HCT116 (cell line): ENCODE data around the gene DCDC2. TPM values are rescaled to one million over a fixed set of nuclear protein-coding genes. Genes with fewer than 3 reads are reported as not detected.

Source experiments
- ATAC-seq: fragments of 200-7000 bp; cut with Tn5 transposase; 2 replicates; pipeline ENCODE4 v1.9.1; 2020; ENCODE audit warnings: mild to moderate bottlenecking, moderate library complexity
- BruUV-seq: library from RNA; stranded (reverse); fragments of 400-500 nt; replicated peaks from 2 replicates; lab custom pipeline; 2021; lab: Mats Ljungman, UMichigan
- CTCF ChIA-PET: fragments of 300-600 bp; sonication (Branson Sonifier 250); formaldehyde crosslinking; loops from one replicate; lab custom pipeline; 2021; ENCODE audit warnings: antibody characterized with exemption; lab: Charles Lee
- POLR2A ChIA-PET: fragments of 300-600, 350-600 bp; sonication (Branson Sonifier 250); formaldehyde crosslinking; loops from one replicate; lab custom pipeline; 2021; ENCODE audit warnings: antibody characterized with exemption; lab: Charles Lee
- RAD21 ChIA-PET, 2 experiments: fragments of 300-600 bp; sonication (Branson Sonifier 250); formaldehyde crosslinking; loops; one replicate each; lab custom pipeline; 2023; ENCODE audit warnings: low total read pairs in 2 of 2; ENCODE audit not compliant: uncharacterized antibody in 2 of 2, unreplicated experiment in 2 of 2, low non-redundant PET in 1 of 2; lab: Charles Lee
- DNase-seq: peaks from one replicate; pipeline ENCODE4 v3.0.0-alpha.2; 2010; ENCODE audit warnings: low read depth, low spot score
- H2AFZ ChIP-seq: fragments of 200-600 bp; shearing (Covaris generic), sonication (generic); 2 replicates; pipeline ENCODE4 v1.6.1; 2017; ENCODE audit warnings: low read depth, mixed run types, mixed read lengths, antibody characterized with exemption, low read length; ENCODE audit not compliant: poor library complexity, severe bottlenecking
- H3K27ac ChIP-seq: 2 replicates; pipeline ENCODE4 v1.5.1; 2012; ENCODE audit warnings: low read depth, low read length
- H3K27me3 ChIP-seq: fragments of 200-600 bp; sonication (generic); 2 replicates; pipeline ENCODE4 v1.6.1; 2016; ENCODE audit warnings: mixed run types, low read length, mixed read lengths; ENCODE audit not compliant: insufficient read depth
- H3K36me3 ChIP-seq, 2 experiments: fragments of 200-500 bp in 1 of 2; fragments of 200-600 bp in 1 of 2; sonication (Bioruptor generic) in 1 of 2; sonication (generic) in 1 of 2; 2 replicates each; pipeline versions ENCODE4 v1.5.1 to v1.6.1; 2014 to 2016; ENCODE audit warnings: low read length in 2 of 2, inconsistent platforms in 1 of 2, mixed read lengths in 1 of 2, mixed run types in 1 of 2; ENCODE audit not compliant: insufficient read depth in 2 of 2, control insufficient read depth in 1 of 2
- H3K4me1 ChIP-seq, 2 experiments: fragments of 200-600 bp in 1 of 2; sonication (generic) in 1 of 2; 2 replicates each; pipeline versions ENCODE4 v1.5.1 to v1.6.1; 2012 to 2017; ENCODE audit warnings: low read length in 2 of 2, inconsistent platforms in 1 of 2, mild to moderate bottlenecking in 1 of 2, mixed read lengths in 1 of 2, mixed run types in 1 of 2, moderate library complexity in 1 of 2; ENCODE audit not compliant: insufficient read depth in 2 of 2, control insufficient read depth in 1 of 2
- H3K4me2 ChIP-seq: fragments of 200-600 bp; sonication (generic); 2 replicates; pipeline ENCODE4 v1.6.1; 2017; ENCODE audit warnings: mixed run types, low read length, mixed read lengths
- H3K4me3 ChIP-seq, 2 experiments: fragments of 200-600 bp in 1 of 2; sonication (generic) in 1 of 2; replicated peaks in 1 of 2; 2 replicates each; pipeline ENCODE4 v1.5.1; 2011 to 2016; ENCODE audit warnings: low read length in 2 of 2, control low read depth in 1 of 2, low read depth in 1 of 2, mild to moderate bottlenecking in 1 of 2, mixed read lengths in 1 of 2, mixed run types in 1 of 2
- H3K79me2 ChIP-seq: fragments of 200-600 bp; sonication (generic); 2 replicates; pipeline ENCODE4 v1.6.1; 2017; ENCODE audit warnings: mild to moderate bottlenecking, mixed run types, low read length, moderate library complexity, mixed read lengths; ENCODE audit not compliant: insufficient read depth
- H3K9ac ChIP-seq: fragments of 200-600 bp; sonication (generic); 2 replicates; pipeline ENCODE4 v1.6.1; 2016; ENCODE audit warnings: low read length, mixed read lengths
- H3K9me2 ChIP-seq: fragments of 200-600 bp; sonication (generic), shearing (Covaris generic); 2 replicates; pipeline ENCODE4 v1.6.1; 2017; ENCODE audit warnings: mixed run types, mild to moderate bottlenecking, moderate library complexity; ENCODE audit not compliant: insufficient read depth
- H3K9me3 ChIP-seq, 2 experiments: fragments of 200-500 bp in 1 of 2; fragments of 200-600 bp in 1 of 2; sonication (Bioruptor generic) in 1 of 2; sonication (generic) in 1 of 2; 2 replicates each; pipeline ENCODE4 v1.6.1; 2014 to 2017; ENCODE audit warnings: low read length in 2 of 2, mixed read lengths in 2 of 2, inconsistent platforms in 1 of 2, low read depth in 1 of 2, mild to moderate bottlenecking in 1 of 2, mixed run types in 1 of 2, moderate library complexity in 1 of 2; ENCODE audit not compliant: control insufficient read depth in 1 of 2, insufficient read depth in 1 of 2
- H4K20me1 ChIP-seq: fragments of 200-600 bp; sonication (generic), shearing (Covaris generic); 2 replicates; pipeline ENCODE4 v1.6.1; 2017; ENCODE audit warnings: mixed run types, mild to moderate bottlenecking, moderate library complexity; ENCODE audit not compliant: insufficient read depth
- EGR1 ChIP-seq: IDR thresholded peaks from 2 replicates; pipeline ENCODE4 v1.6.1; 2012; ENCODE audit warnings: low read depth
- EZH2phosphoT487 ChIP-seq: fragments of 200-600 bp; IDR thresholded peaks from 2 replicates; pipeline ENCODE4 v1.6.1; 2018; ENCODE audit warnings: antibody characterized with exemption, borderline replicate concordance
- JUND ChIP-seq: IDR thresholded peaks from 2 replicates; pipeline ENCODE4 v1.6.1; 2012
- RAD21 ChIP-seq: IDR thresholded peaks from 2 replicates; pipeline ENCODE4 v1.6.1; 2012; ENCODE audit warnings: low read depth, mild to moderate bottlenecking
- SRF ChIP-seq: IDR thresholded peaks from 2 replicates; pipeline ENCODE4 v1.6.1; 2012; ENCODE audit warnings: low read depth
- intact Hi-C: fragments of 100-400 bp; cut with micrococcal nuclease; formaldehyde crosslinking; loops from 2 replicates; pipeline ENCODE4 v1.10.0; 2022
- total RNA-seq: library from RNA; stranded (reverse); gene quantifications from one replicate; pipeline ENCODE4 v1.2.1, GENCODE V29; 2021; ENCODE audit not compliant: unreplicated experiment
- TF ChIP-seq, protein P1 (sequence below): IDR thresholded peaks from 2 replicates; pipeline ENCODE4 v1.6.1; 2012
- TF ChIP-seq, protein P2 (sequence below), 3 experiments: fragments of 200-600 bp in 1 of 3; sonication (generic) in 1 of 3; IDR thresholded peaks in 2 of 3; conservative IDR thresholded peaks in 1 of 3; 2 replicates each; pipeline ENCODE4 v1.5.1; 2012 to 2017; ENCODE audit warnings: low read depth in 2 of 3, low read length in 2 of 3, antibody characterized with exemption in 1 of 3, borderline replicate concordance in 1 of 3, control low read depth in 1 of 3, mild to moderate bottlenecking in 1 of 3, mixed read lengths in 1 of 3, mixed run types in 1 of 3, moderate library complexity in 1 of 3; ENCODE audit not compliant: insufficient read depth in 1 of 3
- TF ChIP-seq, protein P3 (sequence below): IDR thresholded peaks from 2 replicates; pipeline ENCODE4 v1.6.1; 2012

DCDC2 gene
- total RNA-seq, 1 experiment from 2014 or later = 0.17 TPM

DNA sequence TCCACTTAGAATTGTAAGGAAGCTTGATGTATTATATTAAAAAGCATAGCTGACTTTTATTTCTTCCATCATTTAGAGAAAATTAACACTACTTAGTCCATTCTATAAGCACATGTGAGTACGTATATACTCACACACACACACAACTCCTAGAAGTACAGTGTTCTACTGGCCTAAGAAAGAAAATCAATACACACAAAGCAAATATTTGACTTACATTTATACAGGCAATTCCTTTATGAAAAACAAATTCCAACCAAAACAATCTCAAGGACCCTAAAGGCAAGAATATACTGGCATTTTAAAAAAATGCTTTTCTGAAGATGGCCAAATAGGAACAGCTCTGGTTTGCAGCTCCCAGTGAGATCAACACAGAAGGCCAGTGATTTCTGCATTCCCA lies 160.0 kb downstream of the DCDC2 start:
- Histone ChIP-seq H3K9ac (no peak overlapping the region), H3K4me2 (no peak overlapping the region), H3K4me1 (no peaks in the 10 kb centered on the region), H3K4me3 (no peak overlapping the region), H4K20me1 (no peaks in the 10 kb centered on the region; the same call in 1 of the 2 replicates), H3K27ac (no peak overlapping the region), H3K27me3 (no peaks in the 10 kb centered on the region), H2AFZ (no peak overlapping the region), H3K36me3 (no peaks in the 10 kb centered on the region), H3K79me2 (no peaks in the 10 kb centered on the region), H3K9me2 (no peaks in the 10 kb centered on the region), H3K9me3 (no peaks in the 10 kb centered on the region)
- ATAC-seq (no peak), DNase-seq (no peak)
- CTCF ChIA-PET = no interaction called here
- POLR2A ChIA-PET = no interaction called here
- RAD21 ChIA-PET = no interaction called here
- BruUV-seq = no TSS peak
- TF ChIP-seq, protein P1, sequence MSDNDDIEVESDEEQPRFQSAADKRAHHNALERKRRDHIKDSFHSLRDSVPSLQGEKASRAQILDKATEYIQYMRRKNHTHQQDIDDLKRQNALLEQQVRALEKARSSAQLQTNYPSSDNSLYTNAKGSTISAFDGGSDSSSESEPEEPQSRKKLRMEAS = no peak
- TF ChIP-seq EGR1 = no peak
- no peak for TF ChIP-seq EZH2phosphoT487
- TF ChIP-seq JUND = no peak
- no peak for TF ChIP-seq RAD21
- TF ChIP-seq, protein P2, sequence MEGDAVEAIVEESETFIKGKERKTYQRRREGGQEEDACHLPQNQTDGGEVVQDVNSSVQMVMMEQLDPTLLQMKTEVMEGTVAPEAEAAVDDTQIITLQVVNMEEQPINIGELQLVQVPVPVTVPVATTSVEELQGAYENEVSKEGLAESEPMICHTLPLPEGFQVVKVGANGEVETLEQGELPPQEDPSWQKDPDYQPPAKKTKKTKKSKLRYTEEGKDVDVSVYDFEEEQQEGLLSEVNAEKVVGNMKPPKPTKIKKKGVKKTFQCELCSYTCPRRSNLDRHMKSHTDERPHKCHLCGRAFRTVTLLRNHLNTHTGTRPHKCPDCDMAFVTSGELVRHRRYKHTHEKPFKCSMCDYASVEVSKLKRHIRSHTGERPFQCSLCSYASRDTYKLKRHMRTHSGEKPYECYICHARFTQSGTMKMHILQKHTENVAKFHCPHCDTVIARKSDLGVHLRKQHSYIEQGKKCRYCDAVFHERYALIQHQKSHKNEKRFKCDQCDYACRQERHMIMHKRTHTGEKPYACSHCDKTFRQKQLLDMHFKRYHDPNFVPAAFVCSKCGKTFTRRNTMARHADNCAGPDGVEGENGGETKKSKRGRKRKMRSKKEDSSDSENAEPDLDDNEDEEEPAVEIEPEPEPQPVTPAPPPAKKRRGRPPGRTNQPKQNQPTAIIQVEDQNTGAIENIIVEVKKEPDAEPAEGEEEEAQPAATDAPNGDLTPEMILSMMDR (IDR thresholded peaks at IDR 0.05 in 2 of 3, conservative IDR thresholded peaks at IDR 0.05 in 1 of 3; ENCODE audit: borderline replicate concordance in 1 of 3, insufficient read depth in 1 of 3, low read depth in 2 of 3, low read length in 2 of 3) = no peak
- TF ChIP-seq SRF = no peak
- TF ChIP-seq, protein P3, sequence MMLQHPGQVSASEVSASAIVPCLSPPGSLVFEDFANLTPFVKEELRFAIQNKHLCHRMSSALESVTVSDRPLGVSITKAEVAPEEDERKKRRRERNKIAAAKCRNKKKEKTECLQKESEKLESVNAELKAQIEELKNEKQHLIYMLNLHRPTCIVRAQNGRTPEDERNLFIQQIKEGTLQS = no peak
- intact Hi-C loops = no loop called here
